Transverse colon (tissue), 4 donors: Measurements from ENCODE around the gene USP30.

Source experiments
- CTCF ChIP-seq, 5 experiments: fragments of 200-600 bp in 3 of 5; fragments of 450-650 bp in 2 of 5; sonication (generic) in 3 of 5; IDR thresholded peaks; 1 replicate in 2 of 5; 2 replicates in 3 of 5; pipeline ENCODE4 v1.5.1; 2016 to 2017; ENCODE audit warnings: antibody characterized with exemption in 5 of 5, inconsistent platforms in 3 of 5, mild to moderate bottlenecking in 2 of 5, moderate library complexity in 1 of 5
- POLR2AphosphoS5 ChIP-seq, 3 donors: sonication (generic); formaldehyde crosslinking; IDR thresholded peaks; one replicate each; pipeline ENCODE4 v1.6.1; 2016; ENCODE audit warnings: antibody characterized with exemption in 3 of 3

DNA sequence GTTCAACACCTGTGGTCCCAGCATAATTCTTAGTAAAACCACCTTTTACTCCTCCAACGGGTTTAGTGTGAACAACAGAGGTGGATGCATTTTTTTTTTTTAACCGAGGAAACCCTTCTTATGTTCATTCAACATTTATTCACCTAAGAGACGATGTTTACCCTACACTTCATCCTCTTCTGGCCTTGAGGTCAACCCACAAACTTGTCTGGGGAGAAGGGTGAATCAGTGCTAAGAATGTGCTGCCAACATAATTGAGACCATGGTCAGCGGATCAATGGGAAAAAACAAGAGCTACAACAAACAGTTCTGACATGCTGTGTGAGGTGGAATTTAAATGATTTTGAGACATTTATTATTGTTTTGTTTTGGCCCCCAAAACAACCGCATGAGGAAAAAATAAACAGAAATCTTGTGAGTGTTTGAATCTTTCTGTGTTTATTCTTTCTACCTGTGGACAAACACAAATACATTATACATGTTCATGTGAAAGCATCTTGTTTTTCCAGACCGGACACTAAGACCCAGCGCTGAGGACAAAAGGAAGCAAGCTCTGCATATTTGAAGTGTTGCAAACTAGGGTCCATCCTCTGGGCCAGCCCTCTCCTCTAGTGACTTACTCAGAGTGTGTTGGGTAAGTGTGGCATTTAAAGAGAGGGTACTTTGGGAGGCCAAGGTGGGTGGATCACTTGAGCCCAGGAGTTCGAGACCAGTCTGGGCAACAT, 5.1 kb upstream of the USP30 start:
- no peak for TF ChIP-seq CTCF (IDR thresholded peaks at IDR 0.05)
- no peak for TF ChIP-seq POLR2AphosphoS5 (IDR thresholded peaks at IDR 0.05)
